Measurements from ENCODE around the gene STK32B. TPM values are rescaled to one million over a fixed set of nuclear protein-coding genes. Genes with fewer than 3 reads are reported as not detected.

STK32B gene
- polyA plus RNA-seq, 1 experiment, result 4.3 TPM

GRCh38 chr4:5503336-5503936 lies 452.2 kb downstream of the STK32B start:
- no peak overlapping the region for H3K27ac ChIP-seq (ENCODE audit: low read depth, low read length)
- H3K4me3 ChIP-seq (ENCODE audit: low read depth, low read length), result no peak overlapping the region
- H3K9me3 ChIP-seq (ENCODE audit: control insufficient read depth, insufficient read depth, low read length), result no peaks in the 10 kb centered on the region
- TF ChIP-seq CTCF (IDR thresholded peaks at IDR 0.05; ENCODE audit: low read depth, low read length), result no peak
- no peak for DNase-seq (ENCODE audit: low read depth, low spot score)
- ChIA-PET POLR2A (no interaction called here), CTCF (no interaction called here)
- no peaks in the 10 kb centered on the region for H3K27me3 ChIP-seq (ENCODE audit: control insufficient read depth, insufficient read depth, low read length)

DNA sequence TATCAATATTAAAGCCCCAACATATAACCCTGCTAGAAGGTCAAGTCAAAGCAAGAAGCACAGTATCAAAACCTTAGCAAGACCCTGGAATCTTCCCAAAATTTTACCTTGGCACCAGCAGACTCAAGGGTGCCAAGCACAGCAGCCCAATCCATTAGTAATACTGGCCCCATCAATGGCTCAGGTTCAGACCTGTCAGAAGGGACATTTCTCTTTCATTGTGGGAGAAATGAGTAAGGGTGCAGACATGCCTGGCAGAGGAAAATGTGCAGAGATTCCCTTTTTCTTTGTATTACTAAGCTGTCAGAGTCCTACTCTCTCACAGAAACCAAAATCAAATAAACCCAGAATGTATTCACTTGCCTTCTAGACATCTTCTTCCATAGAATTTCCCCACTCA lies 453.2 kb downstream of the STK32B start:
- Histone ChIP-seq H3K27me3 (ENCODE audit: control insufficient read depth, insufficient read depth, low read length) (no peaks in the 10 kb centered on the region), H3K4me3 (ENCODE audit: low read depth, low read length) (no peak overlapping the region), H3K27ac (ENCODE audit: low read depth, low read length) (no peak overlapping the region), H3K9me3 (ENCODE audit: control insufficient read depth, insufficient read depth, low read length) (no peaks in the 10 kb centered on the region)
- TF ChIP-seq CTCF (IDR thresholded peaks at IDR 0.05; ENCODE audit: low read depth, low read length), result no peak
- ChIA-PET POLR2A (no interaction called here), CTCF (no interaction called here)
- no peak for DNase-seq (ENCODE audit: low read depth, low spot score)

DNA sequence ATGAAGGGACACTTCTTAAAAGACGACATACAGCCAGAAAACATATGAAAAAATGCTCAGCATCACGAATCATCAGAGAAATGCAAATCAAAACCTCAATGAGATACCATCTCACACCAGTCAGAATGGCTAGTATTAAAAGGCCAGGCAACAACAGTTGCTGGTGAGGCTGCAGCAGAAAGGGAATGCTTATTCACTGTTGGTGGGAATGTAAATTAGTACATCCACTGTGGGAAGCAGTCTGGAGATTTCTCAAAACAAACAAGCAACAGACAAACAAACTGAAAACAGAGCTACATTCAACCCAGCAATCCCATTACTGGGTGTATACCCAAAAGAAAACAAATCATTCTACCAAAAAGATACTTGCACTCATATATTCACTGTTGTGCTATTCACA lies 459.2 kb downstream of the STK32B start:
- ChIA-PET CTCF (no interaction called here), POLR2A (no interaction called here)
- DNase-seq (ENCODE audit: low read depth, low spot score), result no peak
- Histone ChIP-seq H3K9me3 (ENCODE audit: control insufficient read depth, insufficient read depth, low read length) (peaks cover 2% of the 10 kb centered on the region; the same call in 1 of the 2 replicates), H3K27ac (ENCODE audit: low read depth, low read length) (no peak overlapping the region), H3K27me3 (ENCODE audit: control insufficient read depth, insufficient read depth, low read length) (no peaks in the 10 kb centered on the region), H3K4me3 (ENCODE audit: low read depth, low read length) (no peak overlapping the region)
- TF ChIP-seq CTCF (IDR thresholded peaks at IDR 0.05; ENCODE audit: low read depth, low read length), result no peak

- ChIA-PET CTCF (no interaction called here), POLR2A (no interaction called here)
- H3K27me3 ChIP-seq (ENCODE audit: control insufficient read depth, insufficient read depth, low read length), result no peaks in the 10 kb centered on the region
- H3K9me3 ChIP-seq (ENCODE audit: control insufficient read depth, insufficient read depth, low read length), result peaks cover 2% of the 10 kb centered on the region; the same call in 1 of the 2 replicates
- TF ChIP-seq CTCF (IDR thresholded peaks at IDR 0.05; ENCODE audit: low read depth, low read length), result no peak
- DNase-seq (ENCODE audit: low read depth, low spot score), result no peak
- no peak overlapping the region for H3K4me3 ChIP-seq (ENCODE audit: low read depth, low read length)
- no peak overlapping the region for H3K27ac ChIP-seq (ENCODE audit: low read depth, low read length)
These were observed 460.5 kb downstream of the STK32B start for GRCh38 chr4:5511791-5512190.

DNA sequence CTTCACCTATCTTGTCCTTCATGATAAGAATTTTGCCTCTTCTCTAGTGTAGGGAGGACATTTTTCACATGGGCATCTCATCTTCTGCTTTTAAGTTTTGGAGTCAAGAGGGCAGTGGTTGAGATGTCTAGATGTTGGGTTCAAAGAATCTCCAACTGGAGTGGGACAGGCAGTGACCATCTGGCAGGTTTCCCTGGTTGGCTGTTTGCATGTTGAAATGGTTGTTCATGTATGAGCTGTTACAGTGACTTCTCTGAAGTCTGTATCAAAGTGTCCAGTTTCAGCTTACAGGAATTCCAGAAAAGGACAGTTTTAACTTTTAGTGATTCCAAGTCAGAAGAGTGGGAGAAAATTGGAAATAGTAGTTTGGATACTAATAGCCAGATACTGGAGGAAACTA lies 464.4 kb downstream of the STK32B start:
- H3K27ac ChIP-seq (ENCODE audit: low read depth, low read length), result no peak overlapping the region
- no peak for DNase-seq (ENCODE audit: low read depth, low spot score)
- H3K9me3 ChIP-seq (ENCODE audit: control insufficient read depth, insufficient read depth, low read length), result peaks cover 2% of the 10 kb centered on the region; the same call in 1 of the 2 replicates
- no peak overlapping the region for H3K4me3 ChIP-seq (ENCODE audit: low read depth, low read length)
- POLR2A ChIA-PET, result no interaction called here
- no peaks in the 10 kb centered on the region for H3K27me3 ChIP-seq (ENCODE audit: control insufficient read depth, insufficient read depth, low read length)
- CTCF ChIA-PET, result no interaction called here
- TF ChIP-seq CTCF (IDR thresholded peaks at IDR 0.05; ENCODE audit: low read depth, low read length), result no peak

Measured in AG04450 (cell line).